Ishikawa (cell line): ENCODE results near the gene SV2A.

Experiments used
- CEBPB ChIP-seq: IDR thresholded peaks from 2 replicates; pipeline ENCODE4 v1.6.1; 2012
- CREB1 ChIP-seq: IDR thresholded peaks from 2 replicates; pipeline ENCODE4 v1.6.1; 2012; ENCODE audit warnings: low read depth
- EGR1 ChIP-seq: IDR thresholded peaks from 2 replicates; pipeline ENCODE4 v1.6.1; 2012
- EP300 ChIP-seq: IDR thresholded peaks from 2 replicates; pipeline ENCODE4 v1.6.1; 2012; ENCODE audit warnings: borderline replicate concordance
- FOXM1 ChIP-seq: IDR thresholded peaks from 2 replicates; pipeline ENCODE4 v1.6.1; 2012; ENCODE audit warnings: low read depth, borderline replicate concordance
- MAX ChIP-seq: IDR thresholded peaks from 2 replicates; pipeline ENCODE4 v1.6.1; 2012
- NFIC ChIP-seq: IDR thresholded peaks from 2 replicates; pipeline ENCODE4 v1.6.1; 2012
- RAD21 ChIP-seq: IDR thresholded peaks from 2 replicates; pipeline ENCODE4 v1.6.1; 2012; ENCODE audit warnings: low read depth
- REST ChIP-seq: IDR thresholded peaks from 2 replicates; pipeline ENCODE4 v1.6.1; 2012; ENCODE audit warnings: low read depth, mild to moderate bottlenecking
- TAF1 ChIP-seq: IDR thresholded peaks from 2 replicates; pipeline ENCODE4 v1.6.1; 2012; ENCODE audit warnings: low read depth, mild to moderate bottlenecking
- TCF12 ChIP-seq: IDR thresholded peaks from 2 replicates; pipeline ENCODE4 v1.6.1; 2012; ENCODE audit warnings: low read depth
- TEAD4 ChIP-seq: IDR thresholded peaks from 2 replicates; pipeline ENCODE4 v1.6.1; 2012
- USF1 ChIP-seq: IDR thresholded peaks from 2 replicates; pipeline ENCODE4 v1.6.1; 2012
- YY1 ChIP-seq: IDR thresholded peaks from 2 replicates; pipeline ENCODE4 v1.6.1; 2012; ENCODE audit warnings: low read depth
- ZBTB7A ChIP-seq: IDR thresholded peaks from 2 replicates; pipeline ENCODE4 v1.6.1; 2012; ENCODE audit warnings: low read depth

The SV2A gene

GRCh38 chr1:149933208-149933607 lies 15.6 kb upstream of the SV2A start:
- TF ChIP-seq REST (no peak), EGR1 (no peak)

- no peak for TF ChIP-seq FOXM1
- no peak for TF ChIP-seq EP300
- TF ChIP-seq MAX, result no peak
- no peak for TF ChIP-seq NFIC
- no peak for TF ChIP-seq REST
- TF ChIP-seq CEBPB, result no peak
- TF ChIP-seq CREB1, result no peak
- TF ChIP-seq TEAD4, result no peak
- TF ChIP-seq YY1, result no peak
- TF ChIP-seq TCF12, result no peak
- TF ChIP-seq TAF1, result no peak
- no peak for TF ChIP-seq EGR1
- no peak for TF ChIP-seq RAD21
Measured at GRCh38 chr1:149932474-149932873, 14.8 kb upstream of the SV2A start.

GRCh38 chr1:149931212-149931790 lies 13.7 kb upstream of the SV2A start:
- TF ChIP-seq ZBTB7A, result no peak
- no peak for TF ChIP-seq USF1
- no peak for TF ChIP-seq YY1
- TF ChIP-seq MAX, result no peak
- TF ChIP-seq CEBPB, result no peak
- no peak for TF ChIP-seq FOXM1
- TF ChIP-seq TCF12, result no peak
- TF ChIP-seq TEAD4, result no peak
- TF ChIP-seq CREB1, result no peak
- TF ChIP-seq TAF1, result no peak
- TF ChIP-seq RAD21, result no peak

- no peak for TF ChIP-seq RAD21
- TF ChIP-seq USF1, result no peak
- TF ChIP-seq EP300, result no peak
- no peak for TF ChIP-seq TAF1
- no peak for TF ChIP-seq ZBTB7A
- TF ChIP-seq MAX, result no peak
- TF ChIP-seq TCF12, result no peak
- no peak for TF ChIP-seq TEAD4
- TF ChIP-seq EGR1, result no peak
- no peak for TF ChIP-seq CEBPB
- no peak for TF ChIP-seq NFIC
- no peak for TF ChIP-seq YY1
Measured at GRCh38 chr1:149929856-149930255, 12.2 kb upstream of the SV2A start.

GRCh38 chr1:149928401-149928724 lies 10.7 kb upstream of the SV2A start:
- TF ChIP-seq NFIC (no peak), USF1 (no peak), YY1 (no peak), TAF1 (no peak), TCF12 (no peak), MAX (no peak), ZBTB7A (no peak), FOXM1 (no peak), RAD21 (no peak), TEAD4 (no peak), EP300 (no peak), CREB1 (no peak), CEBPB (no peak), EGR1 (no peak), REST (no peak)
